Smooth muscle cell (in vitro differentiated cells): ENCODE measurements around the gene NPFFR1. TPM values are rescaled to one million over a fixed set of nuclear protein-coding genes. Genes with fewer than 3 reads are reported as not detected.

Experiments
- DNase-seq: peaks from one replicate; lab custom pipeline; 2025; ENCODE audit not compliant: unreplicated experiment; lab: John Stamatoyannopoulos, UW
- H2AFZ ChIP-seq: fragments of 200-600 bp; sonication (generic); 2 replicates; pipeline ENCODE4 v1.6.0; 2016; ENCODE audit warnings: antibody characterized with exemption, low read depth, mild to moderate bottlenecking
- H3F3A ChIP-seq: fragments of 200-600 bp; sonication (generic); 2 replicates; pipeline ENCODE4 v1.6.0; 2017; ENCODE audit warnings: antibody characterized with exemption, low read depth
- H3K27ac ChIP-seq: fragments of 200-600 bp; sonication (generic); 2 replicates; pipeline ENCODE4 v1.5.1; 2016; ENCODE audit warnings: low read depth, mild to moderate bottlenecking
- H3K27me3 ChIP-seq: fragments of 200-600 bp; sonication (generic); 2 replicates; pipeline ENCODE4 v1.6.1; 2016; ENCODE audit warnings: low read depth, mild to moderate bottlenecking
- H3K36me3 ChIP-seq: fragments of 200-600 bp; sonication (generic); 2 replicates; pipeline ENCODE4 v1.5.1; 2016; ENCODE audit warnings: low read depth
- H3K4me1 ChIP-seq: fragments of 200-600 bp; sonication (generic); 2 replicates; pipeline ENCODE4 v1.5.1; 2016; ENCODE audit warnings: low read depth
- H3K4me2 ChIP-seq: fragments of 200-600 bp; sonication (generic); 2 replicates; pipeline ENCODE4 v1.6.0; 2016; ENCODE audit warnings: mild to moderate bottlenecking
- H3K4me3 ChIP-seq: fragments of 200-600 bp; sonication (generic); 2 replicates; pipeline ENCODE4 v1.5.1; 2016; ENCODE audit warnings: mild to moderate bottlenecking
- H3K79me2 ChIP-seq: fragments of 200-600 bp; sonication (generic); 2 replicates; pipeline ENCODE4 v1.6.0; 2016; ENCODE audit warnings: low read depth, mild to moderate bottlenecking
- H3K9ac ChIP-seq: fragments of 200-600 bp; sonication (generic); 2 replicates; pipeline ENCODE4 v1.6.0; 2016; ENCODE audit warnings: low read depth
- H3K9me3 ChIP-seq: fragments of 200-600 bp; sonication (generic); replicated peaks from 2 replicates; pipeline ENCODE4 v1.5.1; 2016; ENCODE audit warnings: low read depth
- H4K20me1 ChIP-seq: fragments of 200-600 bp; sonication (generic); 2 replicates; pipeline ENCODE4 v1.6.0; 2016; ENCODE audit warnings: low read depth
- WGBS: methylation state at CpG from one replicate; pipeline ENCODE4 v1.1.7; 2016; ENCODE audit warnings: low lambda C conversion rate; 5-methylcytosine and 5-hydroxymethylcytosine counted together
- polyA plus RNA-seq: library from polyadenylated mRNA; unstranded; fragments of >200 nt; fragmentation: Nextera tagmentation; extraction: Ambion mirVana; gene quantifications from 2 replicates; pipeline ENCODE4 v1.2.1, GENCODE V29; 2016
- total RNA-seq: library from RNA; depleted of rRNA; stranded (reverse); fragments of >200 nt; gene quantifications from 2 replicates; pipeline ENCODE4 v1.2.3, GENCODE V29; 2014
- TF ChIP-seq, protein P1 (sequence below): fragments of 200-600 bp; sonication (generic); IDR thresholded peaks from 2 replicates; pipeline ENCODE4 v1.5.1; 2017; ENCODE audit warnings: borderline replicate concordance, mild to moderate bottlenecking, antibody characterized with exemption; ENCODE audit not compliant: insufficient read depth, poor library complexity, severe bottlenecking

Gene NPFFR1
- under 0.01 TPM in 1 of 2 replicates, not detected in the other for total RNA-seq
- polyA plus RNA-seq, result not detected in 2 replicates

- Histone ChIP-seq H3K4me1 (no peaks in the 10 kb centered on the region), H3K79me2 (no peaks in the 10 kb centered on the region), H4K20me1 (no peaks in the 10 kb centered on the region), H3K9me3 (no peaks in the 10 kb centered on the region), H3F3A (no peaks in the 10 kb centered on the region), H3K4me2 (peak within 1 kb of the TSS; percentile 3), H3K36me3 (no peaks in the 10 kb centered on the region), H3K9ac (no peak within 1 kb of the TSS), H3K4me3 (peak within 1 kb of the TSS; percentile 11), H2AFZ (no peak within 1 kb of the TSS), H3K27ac (no peak within 1 kb of the TSS), H3K27me3 (peaks cover 87% of the 10 kb centered on the region)
- TF ChIP-seq, protein P1, sequence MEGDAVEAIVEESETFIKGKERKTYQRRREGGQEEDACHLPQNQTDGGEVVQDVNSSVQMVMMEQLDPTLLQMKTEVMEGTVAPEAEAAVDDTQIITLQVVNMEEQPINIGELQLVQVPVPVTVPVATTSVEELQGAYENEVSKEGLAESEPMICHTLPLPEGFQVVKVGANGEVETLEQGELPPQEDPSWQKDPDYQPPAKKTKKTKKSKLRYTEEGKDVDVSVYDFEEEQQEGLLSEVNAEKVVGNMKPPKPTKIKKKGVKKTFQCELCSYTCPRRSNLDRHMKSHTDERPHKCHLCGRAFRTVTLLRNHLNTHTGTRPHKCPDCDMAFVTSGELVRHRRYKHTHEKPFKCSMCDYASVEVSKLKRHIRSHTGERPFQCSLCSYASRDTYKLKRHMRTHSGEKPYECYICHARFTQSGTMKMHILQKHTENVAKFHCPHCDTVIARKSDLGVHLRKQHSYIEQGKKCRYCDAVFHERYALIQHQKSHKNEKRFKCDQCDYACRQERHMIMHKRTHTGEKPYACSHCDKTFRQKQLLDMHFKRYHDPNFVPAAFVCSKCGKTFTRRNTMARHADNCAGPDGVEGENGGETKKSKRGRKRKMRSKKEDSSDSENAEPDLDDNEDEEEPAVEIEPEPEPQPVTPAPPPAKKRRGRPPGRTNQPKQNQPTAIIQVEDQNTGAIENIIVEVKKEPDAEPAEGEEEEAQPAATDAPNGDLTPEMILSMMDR, result no peak
- WGBS, result 19% methylated on average over 38 of the region's 63 CpGs
- no peak for DNase-seq
Measured at GRCh38 chr10:70283445-70284399, at the start of gene NPFFR1. Gene NPFFR1, minus strand, starts transcription at chr10:70284004. Its CDS starts 328 bp downstream, at chr10:70283676.

DNA sequence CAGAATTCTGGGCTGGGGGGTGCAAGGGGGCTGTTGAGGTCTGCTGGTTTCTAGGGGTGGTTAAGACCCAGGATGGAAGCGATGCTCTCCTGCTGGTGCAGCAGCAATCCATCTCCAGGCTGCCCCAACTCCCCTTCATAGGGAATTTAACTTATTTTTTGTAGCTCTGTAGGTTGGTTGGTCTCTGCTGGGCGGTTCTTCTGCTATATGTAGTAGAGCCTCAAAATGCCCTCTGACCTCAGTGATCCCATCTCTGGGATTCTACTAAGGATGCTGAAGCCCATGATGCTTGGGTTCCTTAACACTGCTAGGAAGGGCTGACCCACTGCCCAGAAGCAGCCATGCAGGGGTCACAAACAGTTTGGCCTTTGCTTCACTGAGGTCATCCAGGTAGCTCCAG, 49.5 kb upstream of the NPFFR1 start:
- Histone ChIP-seq H3K36me3 (no peaks in the 10 kb centered on the region), H4K20me1 (peaks cover 4% of the 10 kb centered on the region), H3K4me3 (no peak overlapping the region), H3K9me3 (no peaks in the 10 kb centered on the region), H3K79me2 (no peaks in the 10 kb centered on the region), H3K4me2 (no peak overlapping the region), H3K27ac (no peak overlapping the region), H3K9ac (no peak overlapping the region), H3K4me1 (peaks cover 9% of the 10 kb centered on the region), H2AFZ (no peak overlapping the region), H3K27me3 (peaks cover 2% of the 10 kb centered on the region), H3F3A (no peaks in the 10 kb centered on the region)
- 100% methylated on average over 2 of the region's 2 CpGs for WGBS
- TF ChIP-seq, protein P1, result no peak
- no peak for DNase-seq

GRCh38 chr10:70331486-70332268, 47.9 kb upstream of the NPFFR1 start:
- no peak for DNase-seq
- Histone ChIP-seq H3K4me3 (no peak overlapping the region), H4K20me1 (peaks cover 4% of the 10 kb centered on the region), H3K9me3 (no peaks in the 10 kb centered on the region), H3K27ac (no peak overlapping the region), H2AFZ (no peak overlapping the region), H3K4me1 (no peaks in the 10 kb centered on the region), H3K9ac (no peak overlapping the region), H3K27me3 (no peaks in the 10 kb centered on the region), H3F3A (no peaks in the 10 kb centered on the region), H3K79me2 (no peaks in the 10 kb centered on the region), H3K4me2 (peak overlapping the region; percentile 59), H3K36me3 (no peaks in the 10 kb centered on the region)
- 60% methylated on average over 10 of the region's 10 CpGs for WGBS
- TF ChIP-seq, protein P1, result peak; percentile 5
